ENCODE data around the gene COL21A1. TPM values are rescaled to one million over a fixed set of nuclear protein-coding genes. Genes with fewer than 3 reads are reported as not detected.

The COL21A1 gene
- total and polyA plus RNA-seq, 2 of the 4 experiments (the other 2 are of a cell fraction) = 0.05 TPM; not detected in 1

GRCh38 chr6:56238352-56238751 is 9.0 kb downstream of the COL21A1 start:
- Histone ChIP-seq H3K4me3 (ENCODE audit: insufficient read depth, low read depth, low read length) (no peak overlapping the region), H3K4me1 (ENCODE audit: control insufficient read depth, insufficient read depth, low read length) (no peaks in the 10 kb centered on the region), H2BK15ac (ENCODE audit: low read depth, low read length) (no peak overlapping the region), H2AK5ac (ENCODE audit: low read depth, low read length) (no peak overlapping the region), H3K79me1 (ENCODE audit: low read depth in 1 of 2, low read length in 2 of 2) (no peaks in the 10 kb centered on the region), H2AK9ac (replicated peaks; ENCODE audit: low read depth, low read length, poor library complexity) (no peak overlapping the region), H3K9me1 (ENCODE audit: insufficient read depth, low read length) (no peaks in the 10 kb centered on the region), H2BK5ac (ENCODE audit: low read depth, low read length, poor library complexity, severe bottlenecking) (no peak overlapping the region), H3K4me2 (ENCODE audit: low read depth, low read length) (no peak overlapping the region), H4K20me1 (ENCODE audit: insufficient read depth, low read length) (no peaks in the 10 kb centered on the region), H3K14ac (replicated peaks; ENCODE audit: low read depth, low read length) (no peak overlapping the region), H3K18ac (ENCODE audit: low read depth, low read length) (no peak overlapping the region), H4K91ac (ENCODE audit: insufficient read depth, low read depth, low read length) (no peak overlapping the region), H3K23ac (ENCODE audit: low read depth, low read length) (no peak overlapping the region), H3K36me3 (ENCODE audit: control insufficient read depth, insufficient read depth, low read length) (no peaks in the 10 kb centered on the region), H4K5ac (ENCODE audit: low read depth, low read length) (no peak overlapping the region), H3K27me3 (ENCODE audit: control insufficient read depth, insufficient read depth, low read length) (no peaks in the 10 kb centered on the region; the same call in 1 of the 2 replicates), H3K4ac (ENCODE audit: low read depth, low read length) (no peak overlapping the region), H3K56ac (ENCODE audit: extremely low read depth, insufficient read depth, low read length) (no peak overlapping the region), H3K27ac (ENCODE audit: insufficient read depth, low read length) (no peak overlapping the region), H2BK120ac (ENCODE audit: low read depth, low read length) (no peak overlapping the region), H2BK20ac (ENCODE audit: low read depth, low read length) (no peak overlapping the region), H2AFZ (replicated peaks; ENCODE audit: low read length, poor library complexity) (no peak overlapping the region), H3K9me3 (ENCODE audit: control insufficient read depth, insufficient read depth, low read length) (no peaks in the 10 kb centered on the region), H3K9ac (ENCODE audit: low read depth, low read length) (no peak overlapping the region), H4K8ac (ENCODE audit: low read depth in 2 of 2, low read length in 2 of 2) (no peak overlapping the region)
- no TSS peak for BruUV-seq (replicated peaks)
- dilution Hi-C loops (cut with HindIII; ENCODE audit: low sequenced_read_pairs, unreplicated experiment) (no loop called here), in situ Hi-C loops (cut with MboI; ENCODE audit: low sequenced_read_pairs) (no loop called here), intact Hi-C loops (cut with micrococcal nuclease) (no loop called here)
- DNase-seq (no peak), ATAC-seq (ENCODE audit: low read depth) (no peak)
- POLR2A ChIA-PET (ENCODE audit: unreplicated experiment) = interaction anchor here (0.6 kb wide), 1 partner anchor 705 kb away, joined by 3 read pairs; no protein-coding TSS in a partner anchor
- WGBS, 2 experiments (ENCODE audit: extremely low coverage in 2 of 2, insufficient read length in 1 of 2) = 20% methylated on average over 1 of the region's 2 CpGs; no CpG with 5 or more reads in 1 of the 2 experiments
- CTCF ChIA-PET = interaction anchor here (0.5 kb wide), 1 partner anchor 21 kb away, joined by 3 read pairs; no protein-coding TSS in a partner anchor
- no peak for TF ChIP-seq FOS (IDR thresholded peaks at IDR 0.05; ENCODE audit: low read depth, low read length)
- TF ChIP-seq CHD1 (IDR thresholded peaks at IDR 0.05; ENCODE audit: low read depth, low read length) = no peak
- TF ChIP-seq CEBPB (IDR thresholded peaks at IDR 0.05; ENCODE audit: low read depth, low read length) = no peak
- no peak for TF ChIP-seq MAFK (IDR thresholded peaks at IDR 0.05; ENCODE audit: low read depth, low read length)
- no peak for TF ChIP-seq MXI1 (IDR thresholded peaks at IDR 0.05; ENCODE audit: borderline replicate concordance, low read depth, low read length)
- TF ChIP-seq RCOR1 (IDR thresholded peaks at IDR 0.05; ENCODE audit: insufficient replicate concordance, low read length) = no peak
- no peak for TF ChIP-seq BHLHE40 (IDR thresholded peaks at IDR 0.05; ENCODE audit: low read depth, low read length)
- no peak for TF ChIP-seq POLR2A (IDR thresholded peaks at IDR 0.05; ENCODE audit: low read depth, low read length)
- TF ChIP-seq RAD21 (IDR thresholded peaks at IDR 0.05; ENCODE audit: low read length) = no peak
- TF ChIP-seq USF2 (IDR thresholded peaks at IDR 0.05; ENCODE audit: low read depth, low read length) = no peak
- no peak for TF ChIP-seq ELK1 (IDR thresholded peaks at IDR 0.05; ENCODE audit: borderline replicate concordance, low read depth, low read length)
- TF ChIP-seq NFE2L2 (IDR thresholded peaks at IDR 0.05; ENCODE audit: low read depth, low read length) = no peak
- no peak for TF ChIP-seq SMC3 (IDR thresholded peaks at IDR 0.05; ENCODE audit: low read depth, low read length)
- no peak for TF ChIP-seq MAZ (IDR thresholded peaks at IDR 0.05; ENCODE audit: borderline replicate concordance, low read depth, low read length)
- TF ChIP-seq RFX5 (IDR thresholded peaks at IDR 0.05; ENCODE audit: low read depth, low read length) = no peak

All from IMR-90 (cell line).